Fibroblast of skin of back (primary cell): ENCODE data around the gene PHC2. TPM values are rescaled to one million over a fixed set of nuclear protein-coding genes. Genes with fewer than 3 reads are reported as not detected.

Source experiments
- DNase-seq: peaks from one replicate; pipeline ENCODE4 v3.0.0-alpha.2; 2013
- polyA plus RNA-seq, 2 experiments: library from polyadenylated mRNA; unstranded; fragments of 120-200 nt; gene quantifications; one replicate each; pipeline ENCODE4 v1.2.1, GENCODE V29; 2013; ENCODE audit not compliant: insufficient read length in 2 of 2

Gene PHC2
- polyA plus RNA-seq (2013, experiment 1 of 2; ENCODE audit: insufficient read length): 111 TPM
- polyA plus RNA-seq (2013, experiment 2 of 2; ENCODE audit: insufficient read length): 102 TPM

GRCh38 chr1:33430692-33431593, at the start of gene PHC2:
PHC2 (minus strand) TSS chr1:33431095; CDS start chr1:33375539, 55,556 bp downstream.
- DNase-seq: peak; percentile 96

DNA sequence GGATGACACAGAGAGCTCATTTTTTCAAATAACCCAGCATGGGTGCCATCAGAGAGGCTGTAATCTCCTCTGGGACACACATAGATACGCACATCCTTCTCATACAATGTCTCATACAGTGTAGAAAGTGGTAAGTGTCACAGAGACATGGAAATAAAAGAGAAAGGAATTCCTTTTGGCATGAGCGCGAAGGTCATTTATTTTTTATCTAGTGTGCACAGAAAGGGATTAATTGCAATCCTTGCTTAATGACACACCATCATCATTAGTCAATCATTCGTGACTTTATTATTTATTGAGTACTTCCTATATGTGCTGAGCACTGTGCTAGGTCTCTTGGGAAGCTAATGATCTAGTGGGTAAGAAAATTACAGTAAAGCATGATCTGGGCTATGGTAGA, 46.6 kb upstream of the PHC2 start:
- DNase-seq: no peak

DNA sequence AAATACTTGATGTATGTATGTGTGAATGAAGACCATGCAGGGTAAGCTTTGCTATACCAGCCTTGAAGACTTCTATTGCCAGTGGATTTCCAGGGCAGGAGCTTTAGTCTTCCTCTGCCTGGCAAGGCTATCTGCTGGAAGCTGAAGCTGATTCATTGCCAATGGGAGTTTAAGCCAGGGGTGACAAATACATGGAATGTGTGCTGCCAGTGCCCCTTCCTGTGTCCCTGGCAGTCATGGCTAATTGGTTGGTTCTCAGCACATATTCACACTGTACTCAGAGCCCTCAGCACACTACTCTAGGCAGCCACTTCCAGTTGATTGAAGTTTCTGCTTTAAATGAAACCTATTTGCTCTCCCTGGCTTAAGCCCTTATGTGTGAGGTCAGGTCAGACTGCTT, 43.0 kb upstream of the PHC2 start:
- peak; percentile 32 for DNase-seq

DNA sequence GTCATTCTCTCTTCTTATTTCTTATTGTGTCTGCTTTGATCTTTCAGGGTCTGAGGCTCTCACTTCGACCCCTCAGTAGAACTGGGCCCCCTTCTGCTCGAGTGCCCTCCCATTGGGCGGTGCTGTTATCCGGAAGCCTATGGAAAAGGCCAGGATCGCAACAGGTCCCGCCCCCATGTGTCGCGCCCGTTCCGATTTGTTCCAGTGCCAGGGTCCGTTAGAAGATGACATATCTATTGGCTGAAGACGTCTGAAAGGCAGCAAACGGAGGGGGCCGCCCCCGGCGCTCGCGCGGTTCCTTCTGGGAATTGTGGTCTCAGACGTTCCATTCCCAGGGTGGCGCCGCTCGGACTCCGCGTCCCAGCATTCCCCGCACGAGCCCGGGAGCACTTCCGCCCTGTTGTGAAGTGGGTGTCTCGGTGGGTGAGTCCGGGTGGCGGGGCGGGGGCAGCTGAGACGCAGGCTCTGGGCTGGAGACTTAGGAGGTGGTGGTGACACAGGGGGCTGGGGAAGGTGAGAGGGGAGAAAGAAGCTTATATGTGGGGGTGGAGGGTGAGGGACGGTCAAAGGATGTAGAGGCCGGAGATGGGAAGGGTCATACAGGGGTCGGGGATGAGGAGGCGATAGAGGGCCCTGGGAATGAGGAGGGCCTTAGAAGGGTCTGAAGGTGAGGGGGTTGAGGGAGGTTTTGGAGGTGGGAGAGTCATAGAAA, 41.5 kb upstream of the PHC2 start, which contains the start of gene ZSCAN20:
TSS of gene ZSCAN20 (plus strand) at position 377 of the 712 bp plus-strand sequence. CDS start 6,644 bp downstream, outside the sequence.
- DNase-seq: peak; percentile 99

DNA sequence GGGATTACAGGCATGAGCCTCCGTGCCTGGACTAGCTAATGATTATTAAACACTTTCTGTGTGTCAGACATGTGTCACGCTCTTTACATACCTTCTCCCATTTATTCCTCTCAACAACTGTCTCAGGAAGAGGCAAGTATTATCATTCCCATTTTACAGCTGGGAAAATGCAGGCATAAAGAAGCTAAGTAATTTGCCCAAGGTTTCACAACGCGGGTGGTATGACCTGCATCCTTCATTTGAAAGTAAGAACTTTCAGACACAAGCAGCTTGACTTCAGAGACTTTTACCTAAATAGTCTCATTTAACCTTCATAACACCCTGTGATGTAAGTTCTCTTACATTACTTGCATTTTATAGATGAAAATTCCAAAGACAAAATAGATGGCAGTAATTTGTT, 40.5 kb upstream of the PHC2 start:
- no peak for DNase-seq

DNA sequence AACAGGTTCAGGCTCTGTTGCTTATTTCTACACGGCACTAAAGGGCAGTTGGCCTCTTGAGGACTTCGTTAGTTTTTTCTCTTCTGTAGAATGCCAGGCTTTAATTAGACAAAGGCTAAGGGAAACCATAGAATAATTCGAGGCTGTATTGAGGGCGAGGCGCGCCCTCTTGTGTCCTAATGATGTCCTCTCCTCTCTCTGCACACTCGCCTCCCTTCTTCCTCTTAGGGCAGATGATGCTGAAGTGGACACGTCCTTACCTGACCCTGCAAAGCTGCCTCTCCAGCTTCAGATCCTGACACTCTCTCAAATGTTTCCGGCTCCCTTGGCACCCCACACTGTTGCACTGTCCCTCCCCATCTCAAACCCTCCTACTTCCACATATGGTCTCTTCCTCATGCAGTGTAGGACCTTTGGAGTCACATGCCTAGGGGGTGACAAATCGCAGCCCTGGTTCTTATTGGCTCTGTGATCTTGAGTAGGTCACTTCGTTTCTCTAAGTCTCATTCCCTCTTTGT, 39.7 kb upstream of the PHC2 start:
- peak; percentile 87 for DNase-seq

DNA sequence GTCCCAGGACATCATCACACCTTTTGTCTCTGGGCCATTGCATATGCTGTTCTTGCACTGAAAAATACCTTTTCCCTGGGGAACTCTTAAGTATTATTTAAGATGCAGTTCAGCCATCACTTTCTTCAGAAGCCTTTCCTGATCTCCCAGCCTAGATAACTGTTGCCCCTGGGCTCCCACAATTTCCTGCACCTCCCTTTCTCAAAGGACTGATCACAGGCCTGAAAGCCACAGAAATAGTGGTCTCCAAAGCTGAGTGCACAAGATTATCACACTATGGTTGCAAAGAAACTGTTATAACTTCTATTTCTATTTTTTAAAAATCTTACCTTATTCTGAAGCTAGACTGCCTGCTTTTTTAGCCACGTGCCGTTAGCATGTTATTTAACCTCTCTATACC, 38.8 kb upstream of the PHC2 start:
- DNase-seq: no peak

GRCh38 chr1:33468967-33469366, 38.1 kb upstream of the PHC2 start:
- no peak for DNase-seq

- peak; percentile 47 for DNase-seq
These were observed 37.6 kb upstream of the PHC2 start for GRCh38 chr1:33468531-33468930.

DNA sequence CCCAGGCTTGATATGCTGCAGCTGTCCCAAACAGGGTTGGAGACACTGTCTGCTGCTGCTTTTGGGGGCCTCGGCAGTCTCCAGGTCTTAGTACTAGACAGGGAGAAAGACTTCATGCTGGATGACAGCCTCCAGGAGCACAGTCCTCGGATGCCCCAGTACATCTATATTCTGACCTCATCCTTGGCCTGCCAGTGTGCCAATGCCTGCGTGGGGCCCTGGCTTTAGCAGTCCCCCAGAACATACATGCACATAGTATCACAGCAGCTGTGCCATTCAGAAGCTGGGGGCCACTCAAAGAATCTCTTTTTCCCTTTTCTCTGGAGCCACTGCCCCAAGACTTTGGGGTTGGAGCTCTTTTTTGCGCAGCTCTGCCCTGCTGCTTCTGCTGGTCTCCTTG, 37.1 kb upstream of the PHC2 start:
- DNase-seq: no peak

DNA sequence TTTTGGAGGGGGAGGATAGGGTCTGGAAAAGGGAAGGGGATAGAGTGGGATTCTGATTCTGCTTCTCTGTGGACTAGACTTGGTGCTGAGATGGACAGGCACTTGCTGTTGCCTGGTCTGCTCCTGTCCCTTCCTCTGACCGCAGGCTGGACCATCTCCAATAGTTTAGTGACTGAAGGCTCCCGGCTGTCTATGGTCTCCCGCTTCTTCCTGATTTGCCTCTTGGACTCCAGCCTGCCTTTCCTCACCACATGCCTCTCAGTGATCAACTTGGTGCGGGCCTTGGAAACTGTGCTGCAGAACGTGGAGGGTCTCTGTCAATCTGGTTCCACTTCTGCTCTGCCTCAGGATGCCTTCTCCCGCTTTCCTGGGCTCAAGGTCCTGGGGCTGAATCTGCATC, 35.3 kb upstream of the PHC2 start:
- DNase-seq: no peak

- DNase-seq: no peak
These were observed 34.4 kb upstream of the PHC2 start for GRCh38 chr1:33465316-33465715.

- no peak for DNase-seq
These were observed 33.7 kb upstream of the PHC2 start for GRCh38 chr1:33464552-33464951.

- no peak for DNase-seq
These were observed 31.7 kb upstream of the PHC2 start for GRCh38 chr1:33462405-33463164.

- DNase-seq: peak; percentile 37
These were observed 30.2 kb upstream of the PHC2 start for GRCh38 chr1:33460947-33461629.

- peak; percentile 12 for DNase-seq
These were observed 29.2 kb upstream of the PHC2 start for GRCh38 chr1:33460144-33460543.

DNA sequence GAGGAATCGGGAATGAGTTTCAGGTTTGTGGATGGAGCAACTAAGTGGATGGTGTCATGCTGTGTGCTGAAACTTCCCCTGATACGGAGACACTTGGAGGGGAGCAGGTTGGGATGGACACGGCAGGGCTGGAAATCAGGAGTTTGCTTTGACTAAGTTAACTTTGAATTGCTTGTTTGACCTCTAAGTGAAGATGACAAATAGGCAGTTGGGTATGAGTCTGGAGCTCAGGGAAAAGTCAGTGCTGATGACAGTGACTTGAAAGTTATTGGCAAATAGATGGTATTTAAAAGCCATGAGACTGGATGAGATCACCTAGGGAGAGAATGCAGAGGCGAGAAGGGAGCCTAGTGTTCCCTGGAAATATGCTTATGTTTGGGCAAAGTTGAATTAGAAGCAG, 28.8 kb upstream of the PHC2 start:
- DNase-seq: peak; percentile 78

DNA sequence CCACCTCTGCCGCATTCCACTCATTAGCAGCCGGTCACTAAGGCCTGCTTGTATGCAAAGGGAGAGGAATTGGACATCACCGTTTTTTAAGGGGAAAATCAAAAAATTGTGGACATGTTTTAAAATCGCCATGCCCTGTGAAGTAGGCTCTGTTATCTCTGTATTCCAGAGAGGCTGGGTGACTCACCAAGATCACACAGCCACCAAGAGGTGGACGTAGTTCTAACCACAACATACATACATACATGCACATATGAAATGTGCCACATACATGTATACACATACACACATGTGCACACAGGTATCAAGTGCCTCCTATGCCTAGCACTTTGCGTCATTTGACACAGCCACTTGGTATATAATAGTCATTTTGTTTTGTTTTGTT, 25.6 kb upstream of the PHC2 start:
- DNase-seq: peak; percentile 30

- DNase-seq: peak; percentile 87
These were observed 24.9 kb upstream of the PHC2 start for GRCh38 chr1:33455539-33456501.

DNA sequence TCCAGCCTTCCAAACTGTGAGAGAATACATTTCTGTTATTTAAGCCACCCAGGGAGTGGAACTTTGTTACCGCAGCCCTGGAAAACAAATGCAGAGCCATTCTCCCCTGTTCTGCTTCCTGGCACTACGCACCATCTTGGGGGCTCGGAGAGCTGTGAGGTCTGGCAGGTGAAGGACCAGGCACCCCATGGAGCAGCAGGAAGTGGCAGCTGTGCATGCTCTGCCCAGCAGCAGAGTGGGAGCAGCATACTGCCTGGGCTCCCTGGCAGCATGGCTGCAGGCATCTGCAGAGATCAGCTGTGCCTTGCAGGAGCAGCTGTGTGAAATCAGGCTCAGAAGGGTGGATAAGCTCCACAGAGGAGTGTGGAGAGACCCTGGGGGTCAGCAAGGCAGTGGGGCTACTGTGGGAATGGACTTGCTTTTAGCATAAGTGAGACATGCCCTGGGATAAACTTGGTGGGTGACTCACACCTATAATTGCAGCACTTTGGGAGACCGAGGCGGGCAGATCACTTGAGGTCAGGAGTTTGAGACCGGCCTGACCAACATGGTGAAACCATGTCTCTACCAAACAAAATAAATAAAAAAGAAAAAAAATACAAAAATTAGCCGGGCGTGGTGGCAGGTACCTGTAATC, 23.9 kb upstream of the PHC2 start:
- DNase-seq: peak; percentile 19
